GM23338 (cell line): Measurements from ENCODE around the gene TMEM185B. TPM values are rescaled to one million over a fixed set of nuclear protein-coding genes. Genes with fewer than 3 reads are reported as not detected.

Experiments used
- ATAC-seq: fragments of 200-7000 bp; cut with Tn5 transposase; 3 replicates; pipeline ENCODE4 v1.9.1; 2020
- DNase-seq: peaks from one replicate; pipeline ENCODE4 v3.0.0-alpha.2; 2015; ENCODE audit warnings: low spot score
- H2AFZ ChIP-seq: fragments of 200-600 bp; sonication (generic); 2 replicates; pipeline ENCODE4 v1.8.0; 2016; ENCODE audit warnings: antibody characterized with exemption, mild to moderate bottlenecking, moderate library complexity
- H3F3A ChIP-seq: fragments of 200-600 bp; sonication (generic); replicated peaks from 2 replicates; pipeline ENCODE4 v1.8.0; 2017; ENCODE audit warnings: antibody characterized with exemption, mixed run types, low read depth
- H3K27ac ChIP-seq: fragments of 200-600 bp; sonication (generic); 2 replicates; pipeline ENCODE4 v1.6.1; 2016; ENCODE audit warnings: low read depth
- H3K27me3 ChIP-seq: fragments of 200-600 bp; sonication (generic); 2 replicates; pipeline ENCODE4 v1.8.0; 2016; ENCODE audit warnings: mild to moderate bottlenecking, mixed run types, moderate library complexity; ENCODE audit not compliant: insufficient read depth
- H3K36me3 ChIP-seq: fragments of 200-600 bp; sonication (generic); 2 replicates; pipeline ENCODE4 v1.8.0; 2016; ENCODE audit warnings: mild to moderate bottlenecking; ENCODE audit not compliant: insufficient read depth
- H3K4me1 ChIP-seq: fragments of 200-600 bp; sonication (generic); 2 replicates; pipeline ENCODE4 v1.8.0; 2016; ENCODE audit warnings: mild to moderate bottlenecking, moderate library complexity; ENCODE audit not compliant: insufficient read depth
- H3K4me2 ChIP-seq: fragments of 200-600 bp; sonication (generic); 2 replicates; pipeline ENCODE4 v1.7.1; 2017; ENCODE audit warnings: mixed run types
- H3K4me3 ChIP-seq: fragments of 200-600 bp; sonication (generic); 2 replicates; pipeline ENCODE4 v1.6.1; 2016; ENCODE audit warnings: mixed run types
- H3K79me2 ChIP-seq: fragments of 200-600 bp; sonication (generic); replicated peaks from 2 replicates; pipeline ENCODE4 v1.8.0; 2017; ENCODE audit warnings: mild to moderate bottlenecking; ENCODE audit not compliant: insufficient read depth
- H3K9me2 ChIP-seq: fragments of 200-600 bp; sonication (generic); 2 replicates; pipeline ENCODE4 v1.8.0; 2017; ENCODE audit not compliant: insufficient read depth
- H4K20me1 ChIP-seq: fragments of 200-600 bp; sonication (generic); replicated peaks from 2 replicates; pipeline ENCODE4 v1.8.0; 2017; ENCODE audit warnings: mild to moderate bottlenecking; ENCODE audit not compliant: insufficient read depth
- H3K27ac Mint-ChIP-seq: 2 replicates; pipeline ENCODE4 v1.8.0; 2020; ENCODE audit warnings: inconsistent platforms, mild to moderate bottlenecking, moderate library complexity, mixed read lengths
- H3K27me3 Mint-ChIP-seq: 3 replicates; pipeline ENCODE4 v1.8.0; 2022; ENCODE audit warnings: low read depth, mild to moderate bottlenecking, moderate library complexity, mixed read lengths, inconsistent platforms; ENCODE audit not compliant: insufficient read depth, poor library complexity
- H3K36me3 Mint-ChIP-seq: 3 replicates; pipeline ENCODE4 v1.8.0; 2021; ENCODE audit warnings: low read depth, mild to moderate bottlenecking, inconsistent platforms, moderate library complexity, mixed read lengths
- H3K4me1 Mint-ChIP-seq: 3 replicates; pipeline ENCODE4 v1.8.0; 2020; ENCODE audit warnings: mild to moderate bottlenecking, inconsistent platforms, mixed read lengths
- H3K4me3 Mint-ChIP-seq: 3 replicates; pipeline ENCODE4 v1.8.0; 2021; ENCODE audit warnings: moderate library complexity, mild to moderate bottlenecking, inconsistent platforms, mixed read lengths
- H3K9me3 Mint-ChIP-seq: 3 replicates; pipeline ENCODE4 v1.8.0; 2020; ENCODE audit warnings: moderate library complexity, mild to moderate bottlenecking, inconsistent platforms, mixed read lengths
- CTCF ChIP-seq, 2 experiments: fragments of 200-600 bp in 1 of 2; sonication (generic) in 1 of 2; conservative IDR thresholded peaks; 2 replicates each; pipeline versions ENCODE4 v1.5.1 to v1.6.1; 2016 to 2017; ENCODE audit warnings: antibody characterized with exemption in 2 of 2, low read depth in 2 of 2, mild to moderate bottlenecking in 2 of 2, moderate library complexity in 1 of 2
- ETS1 ChIP-seq: IDR thresholded peaks from 2 replicates; pipeline ENCODE4 v1.6.1; 2016; ENCODE audit warnings: antibody characterized with exemption
- EZH2 ChIP-seq: fragments of 200-600 bp; sonication (generic); IDR thresholded peaks from one replicate; pipeline ENCODE4 v1.8.0; 2017; ENCODE audit warnings: antibody characterized with exemption, mild to moderate bottlenecking, low read depth; ENCODE audit not compliant: unreplicated experiment
- EZH2phosphoT487 ChIP-seq: fragments of 200-600 bp; sonication (generic); IDR thresholded peaks from one replicate; pipeline ENCODE4 v1.8.1; 2018; ENCODE audit warnings: antibody characterized with exemption; ENCODE audit not compliant: unreplicated experiment
- JUNB ChIP-seq: IDR thresholded peaks from one replicate; pipeline ENCODE4 v1.6.1; 2016; ENCODE audit warnings: antibody characterized with exemption; ENCODE audit not compliant: unreplicated experiment
- NANOG ChIP-seq: IDR thresholded peaks from 2 replicates; pipeline ENCODE4 v1.6.1; 2016; ENCODE audit warnings: antibody characterized with exemption, borderline replicate concordance
- POLR2AphosphoS5 ChIP-seq: IDR thresholded peaks from 2 replicates; pipeline ENCODE4 v1.6.1; 2016; ENCODE audit warnings: antibody characterized with exemption, low read depth
- REST ChIP-seq: IDR thresholded peaks from one replicate; pipeline ENCODE4 v1.6.1; 2018; ENCODE audit warnings: antibody characterized with exemption; ENCODE audit not compliant: unreplicated experiment
- STAT1 ChIP-seq: IDR thresholded peaks from one replicate; pipeline ENCODE4 v1.6.1; 2016; ENCODE audit warnings: antibody characterized with exemption; ENCODE audit not compliant: unreplicated experiment
- ZNF114 ChIP-seq: fragments of 250-450 bp; sonication (Bioruptor Pico); IDR thresholded peaks from 2 replicates; pipeline ENCODE4 v1.5.0; 2020; ENCODE audit warnings: mild to moderate bottlenecking, moderate library complexity
- ZNF331 ChIP-seq: fragments of 250-450 bp; sonication (Bioruptor Pico); IDR thresholded peaks from 2 replicates; pipeline ENCODE4 v1.5.0; 2020; ENCODE audit warnings: low read depth, mild to moderate bottlenecking, moderate library complexity
- ZNF462 ChIP-seq: fragments of 250-450 bp; sonication (Bioruptor Pico); IDR thresholded peaks from 2 replicates; pipeline ENCODE4 v1.5.0; 2020; ENCODE audit warnings: mild to moderate bottlenecking, moderate library complexity
- polyA plus RNA-seq: library from polyadenylated mRNA; unstranded; fragments of >200 nt; fragmentation: Nextera tagmentation; extraction: Ambion mirVana; gene quantifications from 2 replicates; pipeline ENCODE4 v1.2.1, GENCODE V29; 2016
- total RNA-seq: library from RNA; depleted of rRNA; stranded (reverse); fragments of >200 nt; shearing (Covaris generic); gene quantifications from 2 replicates; pipeline ENCODE4 v1.2.3, GENCODE V29; 2014

The TMEM185B gene
- total and polyA plus RNA-seq, 2 experiments from 2014 or later: 3.9 to 24.4 TPM

GRCh38 chr2:120208381-120209353, 14.5 kb downstream of the TMEM185B start:
- H3K27ac ChIP-seq: no peak overlapping the region
- no peaks in the 10 kb centered on the region; the same call in 1 of the 2 replicates for H4K20me1 ChIP-seq
- Mint-ChIP-seq H3K4me3 (no peak overlapping the region), H3K27ac (no peak overlapping the region), H3K27me3 (peaks cover 10% of the 10 kb centered on the region), H3K36me3 (no peaks in the 10 kb centered on the region), H3K9me3 (no peaks in the 10 kb centered on the region), H3K4me1 (peaks cover 5% of the 10 kb centered on the region)
- no peaks in the 10 kb centered on the region for H3F3A ChIP-seq
- DNase-seq: no peak
- no peak overlapping the region for H3K4me2 ChIP-seq
- TF ChIP-seq EZH2phosphoT487 (no peak), CTCF (conservative IDR thresholded peaks at IDR 0.05; ENCODE audit: low read depth in 2 of 2) (no peak), STAT1 (no peak), NANOG (no peak), JUNB (no peak), EZH2 (no peak), ZNF462 (CRISPR knock-in tag) (no peak), POLR2AphosphoS5 (no peak), REST (no peak), ZNF114 (CRISPR knock-in tag) (no peak), ZNF331 (CRISPR knock-in tag) (no peak), ETS1 (no peak)
- H3K36me3 ChIP-seq: no peaks in the 10 kb centered on the region
- no peaks in the 10 kb centered on the region for H3K9me2 ChIP-seq
- no peaks in the 10 kb centered on the region for H3K4me1 ChIP-seq
- no peak overlapping the region for H3K4me3 ChIP-seq
- no peak for ATAC-seq
- no peaks in the 10 kb centered on the region for H3K27me3 ChIP-seq
- H3K79me2 ChIP-seq: no peaks in the 10 kb centered on the region
- no peak overlapping the region for H2AFZ ChIP-seq
